Left cardiac atrium (tissue), 4 donors: ENCODE results near the gene EYS. TPM values are rescaled to one million over a fixed set of nuclear protein-coding genes. Genes with fewer than 3 reads are reported as not detected.

Experiments
- ATAC-seq, 2 donors: fragments of 200-7000 bp; cut with Tn5 transposase; one replicate each; pipeline ENCODE4 v1.9.1; 2020; ENCODE audit warnings: mild to moderate bottlenecking in 2 of 2, moderate library complexity in 2 of 2
- DNase-seq: peaks from one replicate; pipeline ENCODE4 v3.0.0-alpha.2; 2020
- intact Hi-C, 2 donors: fragments of 100-400 bp; cut with DNase I; formaldehyde crosslinking; loops; one replicate each; pipeline versions ENCODE4 v1.14.1 to v1.15.1; 2022 to 2023
- total RNA-seq, 2 donors: library from RNA; stranded (reverse); fragmentation: NEBNext Ultra II Directional; extraction: Animal tissue kit (Norgen Biotek cat#: 25700); gene quantifications; one replicate each; pipeline ENCODE4 v1.2.1, GENCODE V29; 2021
- donor health status: DM: no; HTN: yes; CAD: no.
- donor health status: DM: no; HTN: yes; CAD: no; lungs with severe emphysema.
- donor health status: DM: yes; HTN: yes; CAD: no.
- donor health status: Dilated cardiomyopathy.

Gene EYS
- total RNA-seq, 2 donors from 2014 or later: 0.44 TPM; not detected in 1

GRCh38 chr6:64715624-64716023 lies 991.4 kb downstream of the EYS start:
- no peak for DNase-seq
- intact Hi-C loops: no loop called here
- ATAC-seq: no peak

- ATAC-seq: no peak
- intact Hi-C loops: no loop called here
- DNase-seq: no peak
Measured at GRCh38 chr6:64714073-64714472, 993.0 kb downstream of the EYS start.

- DNase-seq: no peak
- no peak for ATAC-seq
- intact Hi-C loops: no loop called here
Measured at GRCh38 chr6:64713175-64713574, 993.9 kb downstream of the EYS start.

- intact Hi-C loops: no loop called here
- DNase-seq (no peak), ATAC-seq (peak in 1 of 2 donors; percentile 22)
Measured at GRCh38 chr6:64712606-64713005, 994.4 kb downstream of the EYS start.

DNA sequence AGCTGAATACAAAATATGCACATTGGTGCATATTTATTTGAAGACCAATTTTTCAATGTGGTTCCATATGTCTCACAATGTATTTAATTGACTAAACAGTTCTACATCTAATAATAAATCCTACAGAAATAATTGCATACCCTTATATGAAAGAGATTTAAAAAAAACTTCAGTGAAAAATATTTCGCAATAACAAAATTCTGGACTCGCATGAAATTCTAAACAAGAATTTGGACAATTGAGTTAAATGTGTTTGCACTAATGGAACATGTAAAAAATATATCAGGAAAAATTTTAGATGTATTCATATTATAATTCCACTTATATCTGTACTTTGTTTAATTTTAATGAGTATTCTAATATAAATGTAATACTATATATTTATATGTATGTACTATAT lies 1003.1 kb downstream of the EYS start:
- ATAC-seq (no peak), DNase-seq (no peak)
- intact Hi-C loops: no loop called here

GRCh38 chr6:64696053-64696452 lies 1011.0 kb downstream of the EYS start:
- intact Hi-C loops: no loop called here
- ATAC-seq (no peak), DNase-seq (no peak)

DNA sequence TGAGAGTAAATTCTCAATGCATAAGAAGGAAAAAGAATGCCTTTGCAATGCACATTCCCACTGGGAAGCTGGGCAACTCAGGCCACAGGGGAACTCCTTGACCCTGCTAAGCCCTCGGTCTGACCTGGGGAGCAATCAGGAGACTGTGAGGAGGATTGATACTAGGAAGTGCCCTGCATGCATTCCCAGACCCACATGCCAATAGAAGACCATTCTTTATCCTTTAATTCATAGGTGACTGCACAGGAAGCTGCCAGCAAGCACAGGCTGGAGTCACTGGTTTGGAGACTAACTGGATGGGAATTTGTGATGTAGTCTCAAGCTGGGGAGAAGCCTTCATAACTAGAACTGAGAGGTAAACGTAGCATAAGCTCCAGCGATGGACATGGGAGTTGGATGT lies 1012.7 kb downstream of the EYS start:
- intact Hi-C loops: no loop called here
- ATAC-seq (no peak), DNase-seq (no peak)

DNA sequence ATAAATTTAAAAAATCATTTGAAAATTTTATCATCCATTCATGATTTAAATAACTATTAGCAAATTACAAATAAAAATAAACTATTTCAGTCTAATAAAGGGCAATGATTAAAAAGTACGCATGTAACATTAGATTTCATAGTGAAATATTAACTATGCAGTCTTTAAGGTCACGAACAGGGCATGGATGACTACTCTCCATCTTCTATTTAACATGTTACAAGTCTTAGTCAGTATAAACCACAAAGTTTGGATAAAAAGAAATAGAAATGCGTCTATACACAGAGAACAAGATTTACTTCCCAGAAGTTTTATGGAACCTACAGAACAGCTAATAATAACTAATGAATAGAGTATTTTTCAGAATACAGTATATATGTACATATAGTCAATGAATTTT lies 1016.0 kb downstream of the EYS start:
- DNase-seq (no peak), ATAC-seq (no peak)
- intact Hi-C loops: no loop called here

GRCh38 chr6:64685401-64685800 lies 1021.6 kb downstream of the EYS start:
- intact Hi-C loops: no loop called here
- DNase-seq (no peak), ATAC-seq (no peak)

DNA sequence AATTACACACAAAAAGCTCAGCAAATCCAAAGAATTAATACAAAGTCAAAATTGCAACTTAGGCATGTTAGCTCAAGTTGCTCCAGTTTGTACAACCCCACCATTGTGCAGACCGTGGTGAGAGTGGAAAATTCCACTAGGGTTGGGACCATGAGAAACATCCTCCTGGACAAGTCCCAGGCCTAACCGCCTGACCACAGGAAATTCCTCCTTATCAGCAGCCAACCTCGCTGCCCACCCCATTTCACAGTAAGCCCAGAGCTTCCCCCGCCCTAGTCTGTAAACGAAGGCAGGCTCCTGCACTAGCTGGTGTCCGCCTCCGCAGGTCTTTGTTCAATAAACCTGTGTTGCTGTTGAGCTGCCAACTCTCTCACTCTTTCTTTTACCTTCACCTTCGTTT lies 1023.3 kb downstream of the EYS start:
- ATAC-seq (peak in 1 of 2 donors; percentile 74), DNase-seq (peak; percentile 60)
- intact Hi-C loops: no loop called here

GRCh38 chr6:64681416-64682160 lies 1025.4 kb downstream of the EYS start:
- DNase-seq: no peak
- ATAC-seq: no peak
- intact Hi-C loops: no loop called here

GRCh38 chr6:64680446-64680845 lies 1026.6 kb downstream of the EYS start:
- no peak for DNase-seq
- no peak for ATAC-seq
- intact Hi-C loops: no loop called here

DNA sequence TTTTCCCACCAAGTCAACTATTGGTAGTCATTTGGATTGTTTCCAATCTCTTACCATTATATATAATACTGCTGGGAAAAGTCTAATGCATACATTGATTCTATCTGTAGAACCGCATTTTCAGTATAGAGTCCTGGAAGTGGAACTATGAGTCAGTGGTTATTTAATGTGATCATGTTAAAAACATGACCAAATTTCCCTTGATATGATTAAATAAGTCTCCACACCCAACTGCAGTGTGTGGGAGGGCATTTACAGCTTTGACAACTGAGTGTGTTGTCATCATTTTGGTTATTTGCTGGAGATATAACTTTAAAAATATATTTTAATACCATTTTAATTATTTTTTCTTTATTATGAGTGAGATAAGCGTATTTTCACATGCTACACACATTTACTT lies 1027.6 kb downstream of the EYS start:
- intact Hi-C loops: no loop called here
- ATAC-seq (peak in 1 of 2 donors; percentile 25), DNase-seq (no peak)

DNA sequence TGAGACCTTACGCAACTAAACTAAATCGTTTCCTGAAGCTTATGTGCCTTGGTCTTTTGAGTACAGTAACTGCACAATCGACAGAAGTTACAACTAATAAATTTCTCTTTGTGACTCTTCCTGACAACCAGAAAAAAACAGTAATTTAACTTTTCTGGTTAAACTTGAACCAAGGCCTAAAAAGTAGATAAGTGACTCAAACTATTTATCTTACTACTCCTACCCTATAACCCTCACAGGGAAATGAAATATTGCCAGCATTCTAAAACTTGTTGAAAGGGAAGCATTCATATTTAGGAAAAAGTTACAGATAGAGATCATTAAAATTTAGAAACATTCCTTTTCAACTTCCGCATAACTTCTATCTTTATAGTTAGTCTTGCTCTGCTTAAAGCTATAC lies 1034.4 kb downstream of the EYS start:
- ATAC-seq (peak in 1 of 2 donors; percentile 58), DNase-seq (no peak)
- intact Hi-C loops: no loop called here

GRCh38 chr6:64672131-64672530 lies 1034.9 kb downstream of the EYS start:
- ATAC-seq: peak in 1 of 2 donors; percentile 72
- intact Hi-C loops: no loop called here
- no peak for DNase-seq

- ATAC-seq: no peak
Measured at GRCh38 chr6:64665137-64665536, 1041.9 kb downstream of the EYS start.

DNA sequence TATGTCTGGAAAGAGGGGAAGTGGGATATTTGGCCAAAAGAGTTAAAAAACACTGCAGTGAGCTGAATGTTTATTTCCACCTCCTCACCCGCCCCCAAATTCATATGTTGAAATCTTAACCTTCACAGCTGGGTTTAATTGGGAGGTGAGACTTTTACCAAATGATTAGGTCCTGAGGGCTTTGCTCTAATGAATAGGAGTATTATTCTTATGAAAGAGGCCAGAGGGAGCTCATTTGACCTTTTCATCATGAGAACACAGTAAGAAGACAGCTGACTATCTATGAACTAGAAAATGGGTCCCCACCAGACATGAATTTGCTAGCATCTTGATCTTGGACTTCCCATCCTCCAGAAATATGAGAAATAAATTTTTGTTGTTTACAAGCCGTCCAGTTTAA lies 1042.5 kb downstream of the EYS start:
- ATAC-seq (no peak), DNase-seq (no peak)
- intact Hi-C loops: no loop called here

More at GRCh38 chr6:64665137-64665536, 1041.9 kb downstream of the EYS start:
- intact Hi-C loops: no loop called here
- no peak for DNase-seq

DNA sequence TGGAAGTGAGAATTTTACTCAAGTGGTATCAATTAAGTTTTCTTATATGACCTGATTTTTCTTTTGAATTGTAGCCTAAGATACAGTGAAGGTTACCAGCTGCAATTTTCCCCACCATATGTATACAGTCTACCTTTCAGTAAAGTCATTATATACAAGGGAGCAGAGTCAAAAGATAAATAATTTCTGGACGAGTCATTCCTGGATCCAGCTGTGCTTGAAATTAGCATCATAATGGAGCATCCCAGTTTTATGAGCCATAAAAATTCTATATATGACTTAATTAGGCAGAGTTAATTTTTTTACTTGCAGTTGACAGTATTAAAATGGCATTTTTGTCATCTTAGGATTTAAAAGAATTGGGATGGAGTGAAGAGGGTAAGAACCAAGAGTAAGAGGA lies 1063.0 kb downstream of the EYS start:
- no peak for ATAC-seq
- intact Hi-C loops: no loop called here
- DNase-seq: no peak

DNA sequence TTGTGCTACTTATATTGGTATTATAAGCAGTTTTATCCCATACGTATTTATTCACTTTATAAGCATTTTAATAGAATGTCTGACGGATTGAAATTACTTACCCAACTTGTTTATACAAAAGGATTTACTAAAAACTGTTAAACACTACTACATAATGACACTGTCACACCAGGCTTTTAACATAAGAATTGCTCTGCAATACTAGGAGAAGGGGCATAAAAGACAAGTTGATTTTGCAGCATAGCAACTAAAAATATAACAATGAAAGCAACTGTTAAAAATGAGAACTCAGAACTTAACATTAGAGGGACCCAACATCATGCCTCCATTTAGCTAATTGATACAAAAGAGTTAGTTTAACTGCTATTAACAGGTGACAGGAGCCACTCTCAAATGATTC lies 1076.1 kb downstream of the EYS start:
- ATAC-seq (no peak), DNase-seq (no peak)
- intact Hi-C loops: no loop called here

GRCh38 chr6:64622944-64623343 lies 1084.1 kb downstream of the EYS start:
- ATAC-seq (no peak), DNase-seq (no peak)
- intact Hi-C loops: no loop called here

DNA sequence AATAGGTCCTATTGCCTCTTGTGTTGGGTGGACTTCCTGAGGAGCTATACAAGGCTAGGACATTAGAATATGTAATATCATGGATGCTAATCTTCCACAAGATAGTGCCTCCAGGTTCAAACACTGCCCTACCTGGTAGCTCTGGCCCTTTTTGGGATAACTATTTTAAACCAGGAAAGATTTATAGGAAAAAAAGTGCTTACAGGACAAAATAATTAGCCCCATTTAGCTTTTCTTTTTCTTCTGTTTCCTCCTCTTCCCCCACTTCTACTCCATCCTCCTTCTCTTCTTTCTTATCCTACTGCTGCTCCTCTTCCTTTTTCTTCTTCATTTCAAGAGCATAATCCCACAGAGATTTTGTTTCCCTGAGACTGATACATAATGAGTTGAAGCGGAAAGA lies 1104.0 kb downstream of the EYS start:
- ATAC-seq (no peak), DNase-seq (no peak)
- intact Hi-C loops: no loop called here

- DNase-seq: no peak
- no peak for ATAC-seq
- intact Hi-C loops: no loop called here
Measured at GRCh38 chr6:64591676-64592036, 1115.4 kb downstream of the EYS start.
